Kidney epithelial cell (primary cell): Measurements from ENCODE around the gene FETUB. TPM values are rescaled to one million over a fixed set of nuclear protein-coding genes. Genes with fewer than 3 reads are reported as not detected.

Experiments used
- DNase-seq: peaks from one replicate; pipeline ENCODE4 v3.0.0-alpha.2; 2010; ENCODE audit warnings: low read depth
- H3K27me3 ChIP-seq: 2 replicates; pipeline ENCODE4 v1.6.0; 2011; ENCODE audit warnings: low read length; ENCODE audit not compliant: control insufficient read depth, insufficient read depth
- H3K36me3 ChIP-seq: 2 replicates; pipeline ENCODE4 v1.5.1; 2011; ENCODE audit warnings: low read length; ENCODE audit not compliant: control insufficient read depth, insufficient read depth
- H3K4me3 ChIP-seq: 2 replicates; pipeline ENCODE4 v1.5.1; 2011; ENCODE audit warnings: low read depth, mild to moderate bottlenecking, control low read depth, low read length
- CTCF ChIP-seq: IDR thresholded peaks from 2 replicates; pipeline ENCODE4 v1.5.1; 2011; ENCODE audit warnings: mild to moderate bottlenecking, moderate library complexity, low read length, control low read depth, inconsistent platforms; ENCODE audit not compliant: insufficient read depth, poor library complexity, severe bottlenecking
- total RNA-seq: library from RNA; depleted of rRNA; stranded (reverse); fragments of >200 nt; gene quantifications from 2 replicates; pipeline ENCODE4 v1.2.3, GENCODE V29; 2015

Gene FETUB
- total RNA-seq, 1 donor from 2014 or later, result not detected

GRCh38 chr3:186600896-186601295 is 39.3 kb upstream of the FETUB start:
- Histone ChIP-seq H3K36me3 (no peaks in the 10 kb centered on the region), H3K4me3 (no peak overlapping the region), H3K27me3 (no peaks in the 10 kb centered on the region)
- DNase-seq, result no peak
- no peak for TF ChIP-seq CTCF

- H3K27me3 ChIP-seq, result no peaks in the 10 kb centered on the region
- no peak for TF ChIP-seq CTCF
- DNase-seq, result no peak
- H3K36me3 ChIP-seq, result no peaks in the 10 kb centered on the region
- no peak overlapping the region for H3K4me3 ChIP-seq
Measured at GRCh38 chr3:186603159-186603558, 37.0 kb upstream of the FETUB start.

GRCh38 chr3:186605078-186605477 is 35.1 kb upstream of the FETUB start:
- Histone ChIP-seq H3K4me3 (no peak overlapping the region), H3K36me3 (no peaks in the 10 kb centered on the region), H3K27me3 (no peaks in the 10 kb centered on the region)
- DNase-seq, result no peak
- TF ChIP-seq CTCF, result no peak

GRCh38 chr3:186605561-186606545 is 34.3 kb upstream of the FETUB start:
- no peak overlapping the region for H3K4me3 ChIP-seq
- TF ChIP-seq CTCF, result no peak
- no peaks in the 10 kb centered on the region for H3K27me3 ChIP-seq
- H3K36me3 ChIP-seq, result no peaks in the 10 kb centered on the region
- DNase-seq, result no peak

- Histone ChIP-seq H3K4me3 (no peak overlapping the region), H3K27me3 (peaks cover 5% of the 10 kb centered on the region), H3K36me3 (no peaks in the 10 kb centered on the region)
- TF ChIP-seq CTCF, result no peak
- no peak for DNase-seq
Measured at GRCh38 chr3:186608624-186609215, 31.5 kb upstream of the FETUB start.
